ENCODE measurements around the gene FAM174B. TPM values are rescaled to one million over a fixed set of nuclear protein-coding genes. Genes with fewer than 3 reads are reported as not detected.

FAM174B gene
- 16.2 TPM for total RNA-seq

GRCh38 chr15:92655178-92655995 lies at the start of gene FAM174B:
TSS of gene FAM174B (minus strand) at chr15:92655775.
- peak; percentile 33 for DNase-seq

DNA sequence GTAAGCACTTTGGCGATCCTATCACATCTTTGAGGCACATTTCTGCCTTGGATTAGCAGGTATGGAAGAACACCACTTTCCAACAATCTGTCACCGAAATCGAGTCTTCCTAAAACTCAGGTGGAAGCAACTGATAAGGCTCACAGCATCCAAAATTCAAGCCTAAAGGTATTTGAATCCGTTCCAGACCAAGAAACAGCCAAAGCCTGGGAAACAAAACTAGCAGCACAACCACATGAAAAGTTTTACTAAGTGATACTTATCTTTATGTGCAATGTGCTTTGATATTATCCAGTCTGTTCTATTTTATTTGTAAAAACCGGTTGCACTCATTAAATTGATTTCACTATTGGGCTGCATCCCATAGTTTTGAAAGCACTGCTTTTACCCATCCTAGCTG lies 40.5 kb upstream of the FAM174B start:
- DNase-seq, result no peak

DNA sequence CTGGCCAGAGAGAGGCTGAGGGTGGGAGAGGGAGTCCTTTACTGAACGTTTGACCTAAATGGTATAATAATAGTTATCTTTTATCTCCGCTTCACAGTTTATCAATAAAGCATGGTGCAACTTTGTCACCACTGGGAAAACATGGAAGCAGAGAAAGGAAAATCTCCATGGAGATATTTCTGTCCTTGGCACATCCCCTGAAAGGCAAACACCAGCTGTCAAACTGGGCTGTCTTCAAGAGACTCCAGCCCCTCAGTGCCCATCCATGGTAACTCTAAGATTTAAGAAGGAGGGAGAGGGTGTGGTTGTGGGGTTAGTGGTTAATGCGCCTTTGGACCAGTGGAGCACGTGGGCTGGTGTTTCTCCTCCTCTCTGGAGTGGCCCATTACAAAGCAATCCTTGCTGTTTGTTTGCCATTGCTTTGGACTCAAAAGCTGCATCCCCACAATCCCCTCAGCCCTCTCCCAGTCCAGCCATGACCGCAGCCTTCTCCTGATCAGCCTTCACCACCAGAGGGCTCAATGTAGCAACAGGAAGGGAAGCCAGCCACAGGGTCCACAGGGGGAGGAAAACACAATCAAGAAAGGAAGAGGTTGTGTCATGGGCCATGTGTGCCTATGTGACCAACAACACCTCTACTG lies 38.2 kb upstream of the FAM174B start:
- DNase-seq, result no peak

DNA sequence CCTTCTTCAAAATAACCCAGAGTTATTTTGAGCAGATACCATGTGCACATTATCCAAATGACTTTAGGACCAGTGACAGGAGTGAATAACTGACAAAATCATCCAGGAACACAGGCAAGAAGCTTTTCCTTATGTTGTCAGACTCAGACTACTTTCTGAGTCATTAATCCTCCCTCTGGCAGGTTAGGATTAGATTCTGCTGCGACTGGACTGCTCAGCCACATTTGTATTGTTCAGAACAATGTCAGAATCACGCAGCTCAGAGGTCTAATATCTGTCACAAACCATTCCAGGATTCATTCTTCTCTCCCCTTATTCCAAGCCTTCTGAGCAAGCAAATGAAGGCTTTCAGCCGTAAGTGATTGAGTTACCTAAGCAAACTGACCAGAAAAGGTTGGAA lies 34.8 kb upstream of the FAM174B start:
- DNase-seq, result no peak

DNA sequence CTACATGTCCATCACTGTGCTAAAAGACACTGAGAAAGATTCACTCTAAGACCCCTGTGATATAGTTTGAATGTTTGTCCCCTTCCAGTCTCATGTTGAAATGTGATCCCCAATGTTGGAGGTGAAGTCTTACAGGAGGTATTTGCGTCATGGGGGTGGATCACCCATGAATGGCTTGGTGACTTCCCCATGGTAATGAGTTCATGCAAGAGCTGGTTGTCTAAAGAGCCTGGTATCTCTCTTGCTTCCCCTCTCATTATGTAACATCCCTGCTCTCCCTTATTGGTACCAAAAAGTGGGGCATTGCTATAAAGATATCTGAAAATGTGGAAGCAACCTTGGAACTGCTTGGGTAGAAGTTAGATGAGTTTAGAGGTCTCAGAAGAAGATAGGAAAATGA lies 32.2 kb upstream of the FAM174B start:
- no peak for DNase-seq

- no peak for DNase-seq
Measured at GRCh38 chr15:92687195-92687602, 31.6 kb upstream of the FAM174B start.

- peak; percentile 85 for DNase-seq
Measured at GRCh38 chr15:92683511-92683834, 27.9 kb upstream of the FAM174B start.

DNA sequence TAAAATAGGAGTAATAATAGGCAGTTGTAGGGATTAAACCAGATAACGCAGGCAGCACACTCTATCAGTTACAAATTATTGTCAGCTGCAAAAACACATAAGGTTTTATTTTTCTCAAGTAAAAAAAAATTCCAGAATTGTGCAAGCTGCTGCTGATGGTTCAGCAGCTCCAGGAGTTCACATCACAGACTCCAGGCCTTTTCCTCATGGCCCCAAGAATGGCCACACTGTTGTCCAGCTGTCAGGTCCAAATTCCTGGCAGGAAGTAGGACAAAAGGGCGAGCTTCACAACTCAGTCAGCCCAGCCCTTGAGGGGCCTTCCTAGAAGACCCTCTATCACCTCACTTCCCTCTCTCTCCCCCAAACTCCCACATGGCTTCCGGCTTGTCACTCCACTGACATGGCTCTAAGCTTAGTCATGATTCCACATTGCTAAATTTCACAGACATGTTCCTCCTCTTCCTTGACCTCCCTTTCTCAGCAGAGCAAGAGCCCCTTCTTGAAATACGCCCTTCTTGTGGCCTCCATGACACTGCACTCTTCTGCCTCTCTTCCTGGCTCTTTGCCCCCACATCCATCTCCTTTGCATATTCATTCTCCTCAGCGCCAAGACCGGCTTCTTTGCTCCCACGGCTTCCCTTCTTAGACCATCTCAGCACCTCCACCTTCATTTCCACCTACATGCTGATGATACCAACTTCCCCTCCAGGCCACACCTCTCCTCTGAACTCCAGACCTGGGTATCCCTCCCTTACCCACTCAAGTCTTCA lies 27.4 kb upstream of the FAM174B start:
- peak; percentile 78 for DNase-seq

DNA sequence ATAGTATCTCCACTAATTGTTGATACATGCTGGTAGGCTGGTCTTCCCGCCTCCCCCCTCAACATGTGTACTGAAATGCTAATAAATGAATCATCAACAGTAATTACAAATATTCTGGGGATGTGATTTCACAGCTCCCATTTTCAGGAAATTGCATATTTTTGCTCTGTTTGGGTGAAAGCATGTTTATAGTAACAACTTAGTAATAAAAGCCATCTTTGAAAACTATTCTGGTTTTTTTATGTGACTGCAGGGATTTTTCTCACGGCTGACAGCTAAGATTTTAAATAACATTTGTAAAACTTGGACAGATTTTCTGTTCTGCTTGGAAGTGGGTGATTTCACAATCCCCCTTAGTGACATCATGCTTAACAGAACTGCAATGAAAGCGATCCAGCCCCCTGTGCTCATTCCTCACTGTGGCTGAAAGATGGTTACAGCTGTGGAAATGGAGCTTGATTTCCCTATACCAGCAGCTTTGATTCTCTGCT lies 25.6 kb upstream of the FAM174B start:
- peak; percentile 99 for DNase-seq

GRCh38 chr15:92677999-92678398 lies 22.4 kb upstream of the FAM174B start:
- no peak for DNase-seq

DNA sequence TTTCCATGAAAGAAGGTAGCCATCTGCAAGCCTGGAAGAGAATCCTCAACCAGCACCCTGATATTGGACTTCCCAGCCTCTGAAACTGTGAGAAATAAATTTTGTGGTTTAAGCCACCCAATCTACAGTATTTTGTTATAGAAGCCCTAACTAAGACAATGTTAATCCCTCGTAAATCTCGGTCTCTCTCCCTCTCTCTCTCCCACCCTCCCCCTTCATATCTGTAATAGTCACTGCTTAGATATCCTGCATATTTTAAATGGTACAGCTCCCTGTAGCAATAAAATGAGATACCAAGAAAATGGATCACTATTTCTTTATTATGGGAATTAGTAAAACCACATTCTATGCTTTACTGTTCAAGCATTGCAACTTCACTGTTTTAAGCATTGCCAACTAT lies 21.0 kb upstream of the FAM174B start:
- no peak for DNase-seq

DNA sequence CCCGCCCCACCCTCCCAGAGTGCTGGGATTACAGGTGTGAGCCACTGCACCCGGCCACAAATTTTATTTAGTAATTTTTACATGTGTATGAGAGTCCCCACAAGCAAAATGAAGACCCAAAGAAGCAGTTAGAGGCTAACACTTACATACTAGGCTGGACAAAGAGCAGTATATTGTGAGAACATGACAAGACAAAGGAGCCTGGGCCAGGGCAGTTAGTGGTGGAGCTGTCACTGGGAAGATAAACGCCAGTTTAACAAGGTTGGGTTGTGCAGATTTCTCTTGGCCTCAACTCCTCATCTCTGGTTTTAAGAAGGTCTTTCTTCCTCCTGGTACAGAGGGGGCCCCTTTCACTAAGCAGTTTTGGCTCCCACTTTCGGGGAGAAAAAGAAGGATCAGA lies 19.9 kb upstream of the FAM174B start:
- no peak for DNase-seq

DNA sequence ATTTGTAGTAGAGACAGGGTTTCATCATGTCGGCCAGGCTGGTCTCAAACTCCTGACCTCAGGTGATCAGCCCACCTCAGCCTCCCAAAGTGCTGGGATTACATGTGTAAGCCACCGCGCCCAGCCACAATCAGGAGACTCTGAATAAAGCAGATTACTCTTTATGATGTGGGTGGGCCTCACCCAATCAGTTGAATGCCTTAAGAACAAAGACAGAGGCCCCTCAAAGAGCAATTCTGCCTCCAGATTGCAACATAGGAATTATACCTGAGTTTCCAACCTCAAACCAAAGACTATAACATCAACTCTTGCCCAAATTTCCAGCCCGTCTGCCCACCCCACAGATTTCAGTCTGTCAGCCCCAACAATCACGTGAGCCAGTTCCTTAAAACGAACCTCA lies 18.8 kb upstream of the FAM174B start:
- no peak for DNase-seq

- DNase-seq, result no peak
Measured at GRCh38 chr15:92672102-92672501, 16.5 kb upstream of the FAM174B start.

- no peak for DNase-seq
Measured at GRCh38 chr15:92671406-92671805, 15.8 kb upstream of the FAM174B start.

- no peak for DNase-seq
Measured at GRCh38 chr15:92670621-92671020, 15.0 kb upstream of the FAM174B start.

GRCh38 chr15:92669432-92669831 lies 13.9 kb upstream of the FAM174B start:
- no peak for DNase-seq

- DNase-seq, result no peak
Measured at GRCh38 chr15:92668620-92669019, 13.0 kb upstream of the FAM174B start.

DNA sequence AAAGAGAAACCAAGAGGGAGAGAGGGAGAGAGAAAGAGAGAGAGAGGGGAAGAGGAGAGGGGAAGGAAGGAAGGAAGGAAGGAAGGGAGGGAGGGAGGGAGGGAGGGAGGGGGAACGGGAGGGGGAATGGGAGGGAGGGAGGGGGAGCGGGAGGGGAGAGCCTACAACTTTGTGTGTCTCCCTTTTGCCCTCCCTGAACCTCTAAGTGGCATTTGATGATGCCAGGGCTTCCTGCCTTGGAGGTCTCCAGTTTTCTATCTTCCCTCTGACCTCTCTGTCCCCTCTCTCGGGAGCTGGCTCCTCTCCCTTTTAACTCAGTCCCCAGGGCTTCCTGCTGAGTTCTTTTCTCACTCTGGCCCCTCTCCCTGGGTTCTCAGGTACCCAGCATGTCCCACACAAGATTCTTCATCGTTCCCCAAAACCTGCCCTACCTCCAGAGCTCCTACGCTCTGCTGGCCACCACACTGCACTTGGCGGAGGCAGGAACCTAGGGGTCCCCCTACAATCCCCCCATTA lies 12.5 kb upstream of the FAM174B start:
- no peak for DNase-seq

GRCh38 chr15:92667287-92667904 lies 11.8 kb upstream of the FAM174B start:
- no peak for DNase-seq

GRCh38 chr15:92666780-92667179 lies 11.2 kb upstream of the FAM174B start:
- peak; percentile 69 for DNase-seq

GRCh38 chr15:92665100-92665555 lies 9.6 kb upstream of the FAM174B start:
- peak; percentile 81 for DNase-seq
